ENCODE results near the gene RFC1. TPM values are rescaled to one million over a fixed set of nuclear protein-coding genes. Genes with fewer than 3 reads are reported as not detected.

The RFC1 gene
- total and polyA plus RNA-seq, 2 experiments from 2014 or later, result 26.0 to 44.0 TPM

GRCh38 chr4:39285111-39285795, 80.9 kb downstream of the RFC1 start:
- Histone ChIP-seq H3K4me3 (no peak overlapping the region), H3K9me2 (replicated peaks; ENCODE audit: insufficient read depth) (no peaks in the 10 kb centered on the region), H3K36me3 (replicated peaks; ENCODE audit: insufficient read depth, low read depth) (no peaks in the 10 kb centered on the region), H3K79me2 (no peaks in the 10 kb centered on the region), H3K4me2 (no peak overlapping the region), H3K27ac (no peak overlapping the region), H3K4me1 (ENCODE audit: insufficient read depth) (no peaks in the 10 kb centered on the region), H4K20me1 (ENCODE audit: insufficient read depth, poor library complexity, severe bottlenecking) (no peaks in the 10 kb centered on the region), H2AFZ (no peak overlapping the region), H3K27me3 (no peaks in the 10 kb centered on the region), H3K9me3 (ENCODE audit: low read depth) (no peaks in the 10 kb centered on the region)
- TF ChIP-seq EZH2phosphoT487 (IDR thresholded peaks at IDR 0.05; ENCODE audit: low read depth, severe bottlenecking, unreplicated experiment), result no peak
- TF ChIP-seq CTCF (IDR thresholded peaks at IDR 0.05; ENCODE audit: poor library complexity), result no peak
- TF ChIP-seq EZH2 (IDR thresholded peaks at IDR 0.05; ENCODE audit: borderline replicate concordance), result no peak
- WGBS (ENCODE audit: low lambda C conversion rate, missing lambda C conversion rate), result 67% methylated on average over 7 of the region's 7 CpGs
- no peak for DNase-seq (ENCODE audit: low spot score)

GRCh38 chr4:39280770-39281169, 85.4 kb downstream of the RFC1 start:
- Histone ChIP-seq H3K4me3 (no peak overlapping the region), H3K9me3 (ENCODE audit: low read depth) (no peaks in the 10 kb centered on the region), H3K27me3 (no peaks in the 10 kb centered on the region), H3K36me3 (replicated peaks; ENCODE audit: insufficient read depth, low read depth) (no peaks in the 10 kb centered on the region), H4K20me1 (ENCODE audit: insufficient read depth, poor library complexity, severe bottlenecking) (no peaks in the 10 kb centered on the region), H3K9me2 (replicated peaks; ENCODE audit: insufficient read depth) (no peaks in the 10 kb centered on the region), H2AFZ (no peak overlapping the region), H3K4me2 (no peak overlapping the region), H3K79me2 (no peaks in the 10 kb centered on the region), H3K4me1 (ENCODE audit: insufficient read depth) (no peaks in the 10 kb centered on the region), H3K27ac (no peak overlapping the region)
- DNase-seq (ENCODE audit: low spot score), result no peak
- TF ChIP-seq CTCF (IDR thresholded peaks at IDR 0.05; ENCODE audit: poor library complexity), result no peak
- TF ChIP-seq EZH2 (IDR thresholded peaks at IDR 0.05; ENCODE audit: borderline replicate concordance), result no peak
- no peak for TF ChIP-seq EZH2phosphoT487 (IDR thresholded peaks at IDR 0.05; ENCODE audit: low read depth, severe bottlenecking, unreplicated experiment)
- 98% methylated on average over 2 of the region's 2 CpGs for WGBS (ENCODE audit: low lambda C conversion rate, missing lambda C conversion rate)

- TF ChIP-seq CTCF (IDR thresholded peaks at IDR 0.05; ENCODE audit: poor library complexity) (no peak), EZH2phosphoT487 (IDR thresholded peaks at IDR 0.05; ENCODE audit: low read depth, severe bottlenecking, unreplicated experiment) (no peak), EZH2 (IDR thresholded peaks at IDR 0.05; ENCODE audit: borderline replicate concordance) (no peak)
- H3K4me3 ChIP-seq, result no peak overlapping the region
- H3K79me2 ChIP-seq, result no peaks in the 10 kb centered on the region
- H3K27me3 ChIP-seq, result no peaks in the 10 kb centered on the region
- H3K4me1 ChIP-seq (ENCODE audit: insufficient read depth), result no peaks in the 10 kb centered on the region
- WGBS (ENCODE audit: low lambda C conversion rate, missing lambda C conversion rate), result 84% methylated on average over 5 of the region's 5 CpGs
- H4K20me1 ChIP-seq (ENCODE audit: insufficient read depth, poor library complexity, severe bottlenecking), result no peaks in the 10 kb centered on the region
- no peak overlapping the region for H2AFZ ChIP-seq
- no peak overlapping the region for H3K27ac ChIP-seq
- H3K4me2 ChIP-seq, result no peak overlapping the region
- DNase-seq (ENCODE audit: low spot score), result no peak
- H3K9me3 ChIP-seq (ENCODE audit: low read depth), result no peaks in the 10 kb centered on the region
- no peaks in the 10 kb centered on the region for H3K9me2 ChIP-seq (replicated peaks; ENCODE audit: insufficient read depth)
- no peaks in the 10 kb centered on the region for H3K36me3 ChIP-seq (replicated peaks; ENCODE audit: insufficient read depth, low read depth)
Measured at GRCh38 chr4:39279416-39279815, 86.7 kb downstream of the RFC1 start.
